Right forelimb (tissue), 1 donor: ENCODE measurements around the gene PPP1R12B.
"Not testable (repeated sequence)": the region's sequence is repeated elsewhere in the genome, so short reads cannot be mapped to it uniquely, and the experiment has no call there.

ENCODE experiments used
- DNase-seq: peaks from one replicate; pipeline ENCODE4 v3.0.0-alpha.2; 2018

Gene PPP1R12B

GRCh38 chr1:202348005-202348508, 442 bp upstream of the PPP1R12B start:
- DNase-seq: no peak

GRCh38 chr1:202349206-202349928, 868 bp downstream of the PPP1R12B start:
- DNase-seq: no peak

- DNase-seq: no peak
These were observed 3.2 kb downstream of the PPP1R12B start for GRCh38 chr1:202351725-202352124.

GRCh38 chr1:202352583-202353197, 4.2 kb downstream of the PPP1R12B start:
- not testable (repeated sequence) for DNase-seq

- no peak for DNase-seq
These were observed 7.5 kb downstream of the PPP1R12B start for GRCh38 chr1:202355944-202356553.

- DNase-seq: no peak
These were observed 9.0 kb downstream of the PPP1R12B start for GRCh38 chr1:202357506-202357905.

GRCh38 chr1:202361224-202361623, 12.7 kb downstream of the PPP1R12B start:
- no peak for DNase-seq

GRCh38 chr1:202361701-202362100, 13.2 kb downstream of the PPP1R12B start:
- no peak for DNase-seq

GRCh38 chr1:202362212-202362611, 13.7 kb downstream of the PPP1R12B start:
- no peak for DNase-seq

- DNase-seq: no peak
These were observed 16.8 kb downstream of the PPP1R12B start for GRCh38 chr1:202365092-202365815.

- DNase-seq: no peak
These were observed 18.8 kb downstream of the PPP1R12B start for GRCh38 chr1:202367271-202367670.

GRCh38 chr1:202370906-202371305, 22.4 kb downstream of the PPP1R12B start:
- DNase-seq: not testable (repeated sequence)

GRCh38 chr1:202374099-202374498, 25.6 kb downstream of the PPP1R12B start:
- DNase-seq: no peak

GRCh38 chr1:202375175-202375574, 26.7 kb downstream of the PPP1R12B start:
- DNase-seq: not testable (repeated sequence)

- no peak for DNase-seq
These were observed 27.7 kb downstream of the PPP1R12B start for GRCh38 chr1:202376247-202376646.

- DNase-seq: not testable (repeated sequence)
These were observed 31.5 kb downstream of the PPP1R12B start for GRCh38 chr1:202379884-202380529.

- DNase-seq: not testable (repeated sequence)
These were observed 32.0 kb downstream of the PPP1R12B start for GRCh38 chr1:202380535-202380934.

- not testable (repeated sequence) for DNase-seq
These were observed 33.4 kb downstream of the PPP1R12B start for GRCh38 chr1:202381867-202382266.

GRCh38 chr1:202395831-202396230, 47.3 kb downstream of the PPP1R12B start:
- DNase-seq: not testable (repeated sequence)

- DNase-seq: no peak
These were observed 48.8 kb downstream of the PPP1R12B start for GRCh38 chr1:202397256-202397655.

GRCh38 chr1:202398439-202398838, 49.9 kb downstream of the PPP1R12B start:
- DNase-seq: not testable (repeated sequence)

GRCh38 chr1:202401771-202402170, 53.3 kb downstream of the PPP1R12B start:
- DNase-seq: not testable (repeated sequence)

- not testable (repeated sequence) for DNase-seq
These were observed 54.9 kb downstream of the PPP1R12B start for GRCh38 chr1:202403381-202403780.
